ENCODE measurements around the gene SEC16A. TPM values are rescaled to one million over a fixed set of nuclear protein-coding genes. Genes with fewer than 3 reads are reported as not detected.

Gene SEC16A
- total RNA-seq, 1 donor from 2014 or later: 64.5 TPM

DNA sequence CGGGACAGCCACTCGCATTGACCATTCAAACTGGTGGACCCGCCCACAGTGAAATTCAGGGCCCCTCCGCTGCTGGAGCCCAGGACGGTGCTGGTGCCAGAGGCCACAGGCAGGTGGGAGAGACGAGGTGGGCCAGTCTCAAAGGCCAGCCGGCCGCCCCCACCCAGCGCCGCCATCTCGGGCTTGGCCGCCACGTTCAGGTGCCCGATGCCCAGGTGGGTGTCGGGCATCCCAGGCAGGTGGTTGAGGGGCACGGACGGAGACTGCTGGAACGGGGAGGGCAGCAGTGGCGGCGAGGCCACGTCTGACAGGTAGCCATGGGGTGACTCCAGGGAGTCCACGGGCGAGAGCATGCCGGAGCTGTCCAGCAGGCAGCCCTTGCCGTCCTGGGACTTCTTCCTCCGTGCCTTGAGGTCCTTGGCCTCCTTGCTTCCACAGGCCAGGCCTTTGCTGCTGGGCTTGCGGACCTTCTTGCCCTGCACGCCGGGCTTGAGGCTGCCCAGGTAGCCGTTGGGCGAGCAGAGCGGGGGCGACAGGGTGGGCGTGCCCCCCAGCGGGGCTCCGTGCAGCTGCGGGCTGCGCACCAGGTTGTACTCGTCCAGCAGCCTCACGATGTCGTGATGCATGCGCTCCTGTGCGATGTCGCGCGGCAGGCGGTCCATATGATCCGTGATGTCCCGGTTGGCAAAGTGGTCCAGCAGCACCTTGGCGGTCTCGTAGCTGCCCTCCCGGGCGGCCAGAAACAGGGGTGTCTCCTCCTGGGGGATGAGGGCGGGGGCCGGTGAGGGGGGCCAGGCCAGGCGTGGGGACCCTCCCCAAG lies 14.2 kb upstream of the SEC16A start:
- Histone ChIP-seq H3K36me3 (ENCODE audit: control insufficient read depth, insufficient read depth, low read length) (peaks cover 1% of the 10 kb centered on the region), H3K4me3 (ENCODE audit: low read depth, low read length) (no peak overlapping the region), H3K27me3 (ENCODE audit: control insufficient read depth, insufficient read depth, low read length) (no peaks in the 10 kb centered on the region)
- DNase-seq (ENCODE audit: low read depth): no peak
- TF ChIP-seq, protein P1, sequence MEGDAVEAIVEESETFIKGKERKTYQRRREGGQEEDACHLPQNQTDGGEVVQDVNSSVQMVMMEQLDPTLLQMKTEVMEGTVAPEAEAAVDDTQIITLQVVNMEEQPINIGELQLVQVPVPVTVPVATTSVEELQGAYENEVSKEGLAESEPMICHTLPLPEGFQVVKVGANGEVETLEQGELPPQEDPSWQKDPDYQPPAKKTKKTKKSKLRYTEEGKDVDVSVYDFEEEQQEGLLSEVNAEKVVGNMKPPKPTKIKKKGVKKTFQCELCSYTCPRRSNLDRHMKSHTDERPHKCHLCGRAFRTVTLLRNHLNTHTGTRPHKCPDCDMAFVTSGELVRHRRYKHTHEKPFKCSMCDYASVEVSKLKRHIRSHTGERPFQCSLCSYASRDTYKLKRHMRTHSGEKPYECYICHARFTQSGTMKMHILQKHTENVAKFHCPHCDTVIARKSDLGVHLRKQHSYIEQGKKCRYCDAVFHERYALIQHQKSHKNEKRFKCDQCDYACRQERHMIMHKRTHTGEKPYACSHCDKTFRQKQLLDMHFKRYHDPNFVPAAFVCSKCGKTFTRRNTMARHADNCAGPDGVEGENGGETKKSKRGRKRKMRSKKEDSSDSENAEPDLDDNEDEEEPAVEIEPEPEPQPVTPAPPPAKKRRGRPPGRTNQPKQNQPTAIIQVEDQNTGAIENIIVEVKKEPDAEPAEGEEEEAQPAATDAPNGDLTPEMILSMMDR (IDR thresholded peaks at IDR 0.05; ENCODE audit: insufficient read depth, low read length, poor library complexity, severe bottlenecking): no peak

DNA sequence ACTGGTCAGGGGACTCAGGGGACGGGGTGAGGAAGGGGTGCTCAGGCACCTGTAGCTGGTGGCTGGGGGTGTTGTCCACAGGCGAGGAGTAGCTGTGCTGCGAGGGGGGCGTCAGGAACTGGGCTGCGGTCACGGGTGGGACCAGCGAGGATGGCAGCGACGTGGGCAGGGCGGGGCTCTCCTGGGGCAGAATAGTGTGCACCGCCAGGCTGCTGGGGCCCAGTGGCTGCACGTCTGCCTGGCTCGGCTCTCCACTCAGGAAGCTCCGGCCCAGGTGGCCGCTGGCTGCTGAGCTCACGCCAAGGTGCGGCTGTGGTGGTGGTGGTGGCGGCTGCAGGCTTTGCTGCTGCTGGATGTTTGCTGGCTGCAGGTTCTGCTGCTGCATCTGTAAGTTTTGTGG lies 13.3 kb upstream of the SEC16A start:
- H3K27me3 ChIP-seq (ENCODE audit: control insufficient read depth, insufficient read depth, low read length): no peaks in the 10 kb centered on the region
- no peak overlapping the region for H3K4me3 ChIP-seq (ENCODE audit: low read depth, low read length)
- TF ChIP-seq, protein P1 (IDR thresholded peaks at IDR 0.05; ENCODE audit: insufficient read depth, low read length, poor library complexity, severe bottlenecking): no peak
- no peak for DNase-seq (ENCODE audit: low read depth)
- H3K36me3 ChIP-seq (ENCODE audit: control insufficient read depth, insufficient read depth, low read length): peaks cover 1% of the 10 kb centered on the region

- Histone ChIP-seq H3K36me3 (ENCODE audit: control insufficient read depth, insufficient read depth, low read length) (peaks cover 1% of the 10 kb centered on the region), H3K27me3 (ENCODE audit: control insufficient read depth, insufficient read depth, low read length) (no peaks in the 10 kb centered on the region), H3K4me3 (ENCODE audit: low read depth, low read length) (no peak overlapping the region)
- TF ChIP-seq, protein P1 (IDR thresholded peaks at IDR 0.05; ENCODE audit: insufficient read depth, low read length, poor library complexity, severe bottlenecking): no peak
- DNase-seq (ENCODE audit: low read depth): no peak
Measured at GRCh38 chr9:136495238-136495800, 12.5 kb upstream of the SEC16A start.

GRCh38 chr9:136494531-136495215 lies 11.8 kb upstream of the SEC16A start:
- DNase-seq (ENCODE audit: low read depth): no peak
- Histone ChIP-seq H3K4me3 (ENCODE audit: low read depth, low read length) (no peak overlapping the region), H3K27me3 (ENCODE audit: control insufficient read depth, insufficient read depth, low read length) (peaks cover 2% of the 10 kb centered on the region), H3K36me3 (ENCODE audit: control insufficient read depth, insufficient read depth, low read length) (peaks cover 1% of the 10 kb centered on the region)
- TF ChIP-seq, protein P1 (IDR thresholded peaks at IDR 0.05; ENCODE audit: insufficient read depth, low read length, poor library complexity, severe bottlenecking): no peak

- TF ChIP-seq, protein P1 (IDR thresholded peaks at IDR 0.05; ENCODE audit: insufficient read depth, low read length, poor library complexity, severe bottlenecking): no peak
- no peak for DNase-seq (ENCODE audit: low read depth)
- Histone ChIP-seq H3K27me3 (ENCODE audit: control insufficient read depth, insufficient read depth, low read length) (peaks cover 5% of the 10 kb centered on the region), H3K36me3 (ENCODE audit: control insufficient read depth, insufficient read depth, low read length) (peaks cover 1% of the 10 kb centered on the region), H3K4me3 (ENCODE audit: low read depth, low read length) (no peak overlapping the region)
Measured at GRCh38 chr9:136494012-136494411, 11.2 kb upstream of the SEC16A start.

All from kidney epithelial cell (primary cell).